ENCODE results near the gene TMEM54. TPM values are rescaled to one million over a fixed set of nuclear protein-coding genes. Genes with fewer than 3 reads are reported as not detected.

The TMEM54 gene
- polyA plus RNA-seq (2013, experiment 1 of 2; ENCODE audit: insufficient read length), result 35.5 TPM
- polyA plus RNA-seq (2013, experiment 2 of 2; ENCODE audit: insufficient read length), result 35.2 TPM

DNA sequence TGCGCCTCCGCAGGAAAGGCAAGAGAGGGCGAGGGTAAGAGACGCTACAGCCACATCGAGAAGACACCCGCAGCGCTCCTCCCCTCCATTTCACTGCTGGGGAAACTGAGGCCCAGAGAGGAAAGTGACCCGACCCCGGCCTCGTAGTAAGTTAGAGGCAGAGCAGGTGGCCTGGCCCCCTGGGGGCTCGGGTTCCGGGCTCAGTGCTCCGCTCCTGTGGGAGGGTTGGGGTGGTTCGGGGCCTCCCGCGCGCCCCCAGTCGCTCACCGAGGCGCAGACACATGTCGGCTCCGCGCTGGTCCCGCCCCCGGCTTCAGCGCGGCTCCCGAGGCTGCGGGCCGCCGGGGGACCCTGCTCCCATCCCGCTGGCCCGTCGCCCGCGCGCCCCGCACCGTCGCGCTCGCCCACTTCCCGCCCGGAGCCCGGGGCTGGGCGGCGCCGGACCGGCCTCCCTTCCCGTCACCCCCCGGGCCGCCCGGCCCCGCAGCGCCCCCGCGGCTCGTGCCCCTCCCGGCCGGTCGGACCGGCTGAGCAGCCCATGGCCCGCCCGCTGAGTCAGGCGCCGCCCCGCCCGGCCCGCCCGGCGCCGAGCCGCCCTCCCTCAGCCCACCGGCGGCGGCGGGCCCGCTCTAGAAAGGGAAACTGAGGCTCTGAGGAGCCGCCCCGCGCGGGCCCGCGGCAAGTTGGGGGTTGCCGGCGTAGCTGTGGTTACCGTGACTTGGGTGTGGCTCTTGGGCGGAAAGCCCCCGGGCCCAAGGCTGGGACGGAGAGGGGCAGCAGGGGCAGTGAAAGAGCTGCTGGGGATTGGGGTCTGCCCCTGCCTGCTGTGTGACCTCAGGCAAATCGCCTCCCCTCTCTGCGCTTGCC is at the start of gene TMEM54:
Gene TMEM54 (minus strand): TSS at position 434 of the 867 bp plus-strand sequence. CDS start 151 bp downstream, at position 283.
- peak; percentile 41 for DNase-seq

DNA sequence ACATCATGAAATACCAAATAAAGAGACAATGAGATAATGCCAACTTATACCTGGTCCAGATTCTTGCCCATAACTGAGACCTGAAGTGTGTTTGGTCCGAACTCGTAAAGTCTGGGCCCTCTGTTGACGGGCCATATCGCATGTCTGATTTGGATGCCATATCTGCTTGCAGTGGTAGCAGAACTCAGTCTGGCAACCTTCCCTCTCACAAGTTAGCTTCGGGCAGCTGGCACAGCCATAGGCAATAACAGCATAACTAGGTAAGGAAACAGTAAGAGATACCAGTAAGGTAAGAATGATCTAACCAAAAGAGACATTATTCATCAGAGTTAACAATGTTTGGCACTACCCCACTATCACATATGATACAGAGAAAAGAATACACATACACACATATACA is 48.3 kb upstream of the TMEM54 start:
- no peak for DNase-seq

- DNase-seq, result no peak
These were observed 47.7 kb upstream of the TMEM54 start for GRCh38 chr1:32948905-32949304.

DNA sequence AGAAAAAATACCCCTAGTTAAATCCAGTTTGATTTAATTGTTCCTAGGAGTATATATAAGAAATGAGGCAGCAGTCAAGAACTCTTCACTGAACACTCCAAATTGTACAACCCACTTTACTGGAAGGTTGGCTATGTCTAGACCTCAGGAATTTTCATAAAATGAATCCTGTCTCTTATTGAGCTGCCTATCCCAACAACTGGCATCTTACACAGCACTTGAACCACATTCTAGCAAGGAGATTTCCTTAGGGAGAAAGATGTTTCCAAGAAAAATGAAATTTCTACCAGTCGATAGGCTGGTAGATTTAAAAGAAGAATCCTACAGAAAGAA is 47.2 kb upstream of the TMEM54 start:
- DNase-seq, result no peak

- DNase-seq, result no peak
These were observed 46.6 kb upstream of the TMEM54 start for GRCh38 chr1:32947669-32948389.

- no peak for DNase-seq
These were observed 45.2 kb upstream of the TMEM54 start for GRCh38 chr1:32946413-32946812.

DNA sequence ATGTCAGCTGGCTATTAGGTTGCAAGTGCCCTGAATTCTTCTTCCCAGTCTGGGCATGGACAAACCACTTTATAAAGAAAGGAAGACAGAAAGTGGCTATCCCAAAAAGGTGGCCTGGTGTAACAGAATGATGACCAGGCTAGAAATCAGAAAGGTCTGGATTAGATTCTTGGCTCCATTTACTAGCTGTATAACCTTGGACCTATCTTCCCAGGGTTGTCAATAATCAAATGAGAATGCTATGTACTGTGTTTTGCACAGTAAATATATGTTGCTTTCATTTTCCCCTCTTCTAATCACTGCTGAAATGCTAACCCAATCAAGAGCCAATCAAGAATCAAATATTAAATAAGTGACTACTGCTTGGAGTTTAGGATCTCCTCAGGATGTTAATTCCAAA is 43.0 kb upstream of the TMEM54 start:
- no peak for DNase-seq

- DNase-seq, result peak; percentile 75
These were observed 38.6 kb upstream of the TMEM54 start for GRCh38 chr1:32939655-32940371.

GRCh38 chr1:32937061-32937460 is 35.9 kb upstream of the TMEM54 start:
- no peak for DNase-seq

DNA sequence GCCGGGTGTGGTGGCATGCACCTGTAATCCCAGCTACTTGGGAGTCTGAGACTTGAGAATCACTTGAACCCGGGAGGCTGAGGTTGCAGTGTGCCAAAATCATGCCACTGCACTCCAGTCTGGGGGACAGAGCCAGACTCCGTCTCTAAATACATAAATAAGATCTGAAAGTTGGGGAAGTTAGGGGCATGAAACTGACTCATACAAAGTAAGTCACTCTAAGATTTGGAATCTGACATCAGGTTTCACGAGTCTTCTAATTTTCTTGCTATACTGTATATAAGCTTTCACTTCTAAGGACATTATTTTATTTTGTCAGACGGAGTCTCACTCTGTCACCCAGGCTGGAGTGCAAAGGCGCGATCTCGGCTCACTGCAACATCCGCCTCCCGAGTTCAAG is 33.3 kb upstream of the TMEM54 start:
- no peak for DNase-seq

GRCh38 chr1:32933742-32934322 is 32.6 kb upstream of the TMEM54 start:
- no peak for DNase-seq

DNA sequence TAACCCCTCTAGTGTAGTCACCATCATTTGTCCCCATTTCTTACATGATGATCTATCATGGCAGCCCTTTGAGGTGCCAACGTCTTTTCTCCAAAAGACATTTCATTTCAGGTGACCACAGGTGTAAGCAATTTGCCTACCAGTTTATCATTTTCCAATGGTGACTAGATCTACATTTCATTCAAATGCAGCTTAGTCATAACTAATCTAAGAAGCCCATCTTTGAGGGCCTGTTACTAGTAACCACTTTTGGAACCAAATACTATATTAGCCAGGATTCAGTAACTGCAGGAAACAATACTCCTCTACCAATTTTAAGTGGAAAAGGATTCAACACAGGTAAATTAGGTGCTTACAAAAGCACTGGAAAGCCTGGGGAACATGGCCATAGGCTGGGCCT is 30.6 kb upstream of the TMEM54 start:
- no peak for DNase-seq

GRCh38 chr1:32929366-32929765 is 28.2 kb upstream of the TMEM54 start:
- no peak for DNase-seq

- DNase-seq, result no peak
These were observed 27.5 kb upstream of the TMEM54 start for GRCh38 chr1:32928715-32929114.

GRCh38 chr1:32928285-32928684 is 27.1 kb upstream of the TMEM54 start:
- no peak for DNase-seq

DNA sequence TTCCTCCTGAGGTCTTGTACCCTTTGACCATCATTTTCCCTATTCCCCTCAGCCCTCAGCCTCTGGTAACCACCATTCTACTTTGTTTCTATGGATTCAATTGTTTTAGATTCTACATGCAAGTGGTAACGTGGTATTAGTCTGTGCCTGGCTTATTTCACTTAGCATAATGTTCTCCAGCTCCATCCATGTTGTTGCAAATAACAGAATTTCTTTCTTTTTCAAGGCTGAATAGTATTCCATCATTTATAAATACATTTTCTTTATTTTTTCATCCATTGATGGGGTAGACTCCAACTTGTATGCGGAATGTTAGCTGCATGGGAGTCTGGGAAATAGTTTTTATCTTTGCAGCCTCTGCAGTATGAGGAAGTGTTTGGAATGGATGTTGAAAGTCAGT is 26.3 kb upstream of the TMEM54 start:
- no peak for DNase-seq

- no peak for DNase-seq
These were observed 25.4 kb upstream of the TMEM54 start for GRCh38 chr1:32926562-32926961.

GRCh38 chr1:32925403-32926162 is 24.4 kb upstream of the TMEM54 start:
- DNase-seq, result no peak

GRCh38 chr1:32924881-32925344 is 23.7 kb upstream of the TMEM54 start:
- DNase-seq, result no peak

DNA sequence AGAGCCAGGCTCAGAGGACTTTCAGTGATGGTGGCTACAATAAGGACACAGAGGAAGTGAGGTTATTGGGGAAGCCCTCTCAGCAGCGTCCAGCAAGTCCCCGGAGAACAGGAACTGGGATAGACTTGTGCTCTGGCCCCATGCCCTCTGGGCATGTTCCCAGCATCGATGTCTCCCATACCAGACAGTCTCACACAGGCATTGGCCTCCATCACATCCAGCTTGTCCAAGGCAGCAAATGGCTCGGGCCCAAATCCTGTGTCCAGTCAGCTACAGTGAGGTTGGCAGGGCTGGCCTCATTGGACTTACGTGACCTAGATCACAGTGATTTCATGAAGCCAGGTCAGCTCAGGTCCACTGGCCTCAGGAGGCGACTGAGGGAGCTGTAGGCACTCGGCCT is 19.6 kb upstream of the TMEM54 start:
- DNase-seq, result no peak

DNA sequence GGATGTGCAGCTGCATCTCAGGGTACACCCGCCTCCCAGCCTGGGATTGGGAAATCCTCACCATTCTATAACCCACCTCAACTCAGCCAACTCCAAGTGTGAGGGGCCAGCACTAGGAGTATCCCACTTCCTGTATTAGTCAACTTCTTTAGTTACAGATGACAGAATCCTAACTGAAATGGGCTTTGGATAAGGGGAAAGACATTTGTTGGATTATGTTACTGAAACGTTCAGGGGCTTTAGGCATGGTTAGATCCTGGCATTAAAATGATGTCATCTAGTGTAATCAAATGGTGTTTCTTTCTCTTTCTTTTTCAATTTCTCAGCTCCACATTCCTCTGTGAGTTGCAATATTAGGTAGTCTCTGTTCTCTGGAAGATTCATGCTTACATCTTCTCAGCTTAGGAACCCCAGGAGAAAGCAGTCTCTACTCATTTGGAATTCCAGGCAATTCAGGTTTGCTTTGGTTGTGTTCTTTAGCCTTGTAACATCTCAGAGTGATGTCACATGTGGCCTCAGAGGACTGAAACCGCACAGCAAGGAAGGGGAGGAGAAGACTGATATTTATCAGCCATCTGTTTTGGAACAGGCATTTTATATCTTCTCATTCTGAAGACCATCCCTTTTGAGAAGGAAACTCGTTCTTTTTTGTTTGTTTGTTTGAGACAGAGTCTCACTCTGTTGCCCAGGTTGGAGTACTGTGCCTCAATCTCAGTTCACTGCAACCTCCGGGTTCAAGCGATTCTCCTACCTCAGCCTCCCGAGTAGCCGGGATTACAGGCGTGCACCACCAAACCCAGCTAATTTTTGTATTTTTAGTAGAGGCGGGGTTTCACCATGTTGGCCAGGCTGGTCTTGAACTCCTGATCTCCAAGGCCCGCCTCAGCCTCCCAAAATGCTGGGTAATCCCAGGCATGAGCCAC is 18.9 kb upstream of the TMEM54 start:
- DNase-seq, result peak; percentile 77

Data from fibroblast of skin of abdomen (primary cell).